HCT116 (cell line): Measurements from ENCODE around the gene TAC3. TPM values are rescaled to one million over a fixed set of nuclear protein-coding genes. Genes with fewer than 3 reads are reported as not detected.
A peak's percentile ranks its signal among the peaks of the same experiment; 100 is the strongest.

Experiments used
- ATAC-seq: fragments of 200-7000 bp; cut with Tn5 transposase; 2 replicates; pipeline ENCODE4 v1.9.1; 2020; ENCODE audit warnings: mild to moderate bottlenecking, moderate library complexity
- BruUV-seq: library from RNA; stranded (reverse); fragments of 400-500 nt; replicated peaks from 2 replicates; lab custom pipeline; 2021; lab: Mats Ljungman, UMichigan
- CTCF ChIA-PET: fragments of 300-600 bp; sonication (Branson Sonifier 250); formaldehyde crosslinking; loops from one replicate; lab custom pipeline; 2021; ENCODE audit warnings: antibody characterized with exemption; lab: Charles Lee
- POLR2A ChIA-PET: fragments of 300-600, 350-600 bp; sonication (Branson Sonifier 250); formaldehyde crosslinking; loops from one replicate; lab custom pipeline; 2021; ENCODE audit warnings: antibody characterized with exemption; lab: Charles Lee
- RAD21 ChIA-PET, 2 experiments: fragments of 300-600 bp; sonication (Branson Sonifier 250); formaldehyde crosslinking; loops; one replicate each; lab custom pipeline; 2023; ENCODE audit warnings: low total read pairs in 2 of 2; ENCODE audit not compliant: uncharacterized antibody in 2 of 2, unreplicated experiment in 2 of 2, low non-redundant PET in 1 of 2; lab: Charles Lee
- DNase-seq: peaks from one replicate; pipeline ENCODE4 v3.0.0-alpha.2; 2010; ENCODE audit warnings: low read depth, low spot score
- H2AFZ ChIP-seq: fragments of 200-600 bp; shearing (Covaris generic), sonication (generic); 2 replicates; pipeline ENCODE4 v1.6.1; 2017; ENCODE audit warnings: low read depth, mixed run types, mixed read lengths, antibody characterized with exemption, low read length; ENCODE audit not compliant: poor library complexity, severe bottlenecking
- H3K27ac ChIP-seq: 2 replicates; pipeline ENCODE4 v1.5.1; 2012; ENCODE audit warnings: low read depth, low read length
- H3K27me3 ChIP-seq: fragments of 200-600 bp; sonication (generic); 2 replicates; pipeline ENCODE4 v1.6.1; 2016; ENCODE audit warnings: mixed run types, low read length, mixed read lengths; ENCODE audit not compliant: insufficient read depth
- H3K36me3 ChIP-seq, 2 experiments: fragments of 200-500 bp in 1 of 2; fragments of 200-600 bp in 1 of 2; sonication (Bioruptor generic) in 1 of 2; sonication (generic) in 1 of 2; 2 replicates each; pipeline versions ENCODE4 v1.5.1 to v1.6.1; 2014 to 2016; ENCODE audit warnings: low read length in 2 of 2, inconsistent platforms in 1 of 2, mixed read lengths in 1 of 2, mixed run types in 1 of 2; ENCODE audit not compliant: insufficient read depth in 2 of 2, control insufficient read depth in 1 of 2
- H3K4me1 ChIP-seq, 2 experiments: fragments of 200-600 bp in 1 of 2; sonication (generic) in 1 of 2; 2 replicates each; pipeline versions ENCODE4 v1.5.1 to v1.6.1; 2012 to 2017; ENCODE audit warnings: low read length in 2 of 2, inconsistent platforms in 1 of 2, mild to moderate bottlenecking in 1 of 2, mixed read lengths in 1 of 2, mixed run types in 1 of 2, moderate library complexity in 1 of 2; ENCODE audit not compliant: insufficient read depth in 2 of 2, control insufficient read depth in 1 of 2
- H3K4me2 ChIP-seq: fragments of 200-600 bp; sonication (generic); 2 replicates; pipeline ENCODE4 v1.6.1; 2017; ENCODE audit warnings: mixed run types, low read length, mixed read lengths
- H3K4me3 ChIP-seq, 2 experiments: fragments of 200-600 bp in 1 of 2; sonication (generic) in 1 of 2; replicated peaks in 1 of 2; 2 replicates each; pipeline ENCODE4 v1.5.1; 2011 to 2016; ENCODE audit warnings: low read length in 2 of 2, control low read depth in 1 of 2, low read depth in 1 of 2, mild to moderate bottlenecking in 1 of 2, mixed read lengths in 1 of 2, mixed run types in 1 of 2
- H3K79me2 ChIP-seq: fragments of 200-600 bp; sonication (generic); 2 replicates; pipeline ENCODE4 v1.6.1; 2017; ENCODE audit warnings: mild to moderate bottlenecking, mixed run types, low read length, moderate library complexity, mixed read lengths; ENCODE audit not compliant: insufficient read depth
- H3K9ac ChIP-seq: fragments of 200-600 bp; sonication (generic); 2 replicates; pipeline ENCODE4 v1.6.1; 2016; ENCODE audit warnings: low read length, mixed read lengths
- H3K9me2 ChIP-seq: fragments of 200-600 bp; sonication (generic), shearing (Covaris generic); 2 replicates; pipeline ENCODE4 v1.6.1; 2017; ENCODE audit warnings: mixed run types, mild to moderate bottlenecking, moderate library complexity; ENCODE audit not compliant: insufficient read depth
- H3K9me3 ChIP-seq, 2 experiments: fragments of 200-500 bp in 1 of 2; fragments of 200-600 bp in 1 of 2; sonication (Bioruptor generic) in 1 of 2; sonication (generic) in 1 of 2; 2 replicates each; pipeline ENCODE4 v1.6.1; 2014 to 2017; ENCODE audit warnings: low read length in 2 of 2, mixed read lengths in 2 of 2, inconsistent platforms in 1 of 2, low read depth in 1 of 2, mild to moderate bottlenecking in 1 of 2, mixed run types in 1 of 2, moderate library complexity in 1 of 2; ENCODE audit not compliant: control insufficient read depth in 1 of 2, insufficient read depth in 1 of 2
- H4K20me1 ChIP-seq: fragments of 200-600 bp; sonication (generic), shearing (Covaris generic); 2 replicates; pipeline ENCODE4 v1.6.1; 2017; ENCODE audit warnings: mixed run types, mild to moderate bottlenecking, moderate library complexity; ENCODE audit not compliant: insufficient read depth
- ATF3 ChIP-seq: IDR thresholded peaks from 2 replicates; pipeline ENCODE4 v1.6.1; 2012
- CBX3 ChIP-seq: IDR thresholded peaks from 2 replicates; pipeline ENCODE4 v1.6.1; 2012; ENCODE audit warnings: low read depth
- CTCF ChIP-seq, 3 experiments: fragments of 200-600 bp in 1 of 3; sonication (generic) in 1 of 3; IDR thresholded peaks in 2 of 3; conservative IDR thresholded peaks in 1 of 3; 2 replicates each; pipeline ENCODE4 v1.5.1; 2012 to 2017; ENCODE audit warnings: low read depth in 2 of 3, low read length in 2 of 3, antibody characterized with exemption in 1 of 3, borderline replicate concordance in 1 of 3, control low read depth in 1 of 3, mild to moderate bottlenecking in 1 of 3, mixed read lengths in 1 of 3, mixed run types in 1 of 3, moderate library complexity in 1 of 3; ENCODE audit not compliant: insufficient read depth in 1 of 3
- EGR1 ChIP-seq: IDR thresholded peaks from 2 replicates; pipeline ENCODE4 v1.6.1; 2012; ENCODE audit warnings: low read depth
- ELF1 ChIP-seq: IDR thresholded peaks from 2 replicates; pipeline ENCODE4 v1.6.1; 2012; ENCODE audit warnings: low read depth, borderline replicate concordance
- FOSL1 ChIP-seq: IDR thresholded peaks from 2 replicates; pipeline ENCODE4 v1.6.1; 2012; ENCODE audit warnings: low read depth
- JUND ChIP-seq: IDR thresholded peaks from 2 replicates; pipeline ENCODE4 v1.6.1; 2012
- RAD21 ChIP-seq: IDR thresholded peaks from 2 replicates; pipeline ENCODE4 v1.6.1; 2012; ENCODE audit warnings: low read depth, mild to moderate bottlenecking
- SP1 ChIP-seq: IDR thresholded peaks from 2 replicates; pipeline ENCODE4 v1.6.1; 2012; ENCODE audit warnings: low read depth
- TCF7L2 ChIP-seq: IDR thresholded peaks from 2 replicates; pipeline ENCODE4 v1.7.0; 2011; ENCODE audit warnings: borderline replicate concordance, inconsistent platforms; ENCODE audit not compliant: insufficient read depth, insufficient read length; ENCODE audit errors: extremely low read depth
- intact Hi-C: fragments of 100-400 bp; cut with micrococcal nuclease; formaldehyde crosslinking; loops from 2 replicates; pipeline ENCODE4 v1.10.0; 2022
- total RNA-seq: library from RNA; stranded (reverse); gene quantifications from one replicate; pipeline ENCODE4 v1.2.1, GENCODE V29; 2021; ENCODE audit not compliant: unreplicated experiment

TAC3 gene
- total RNA-seq, 1 experiment from 2014 or later, result not detected

GRCh38 chr12:57009949-57010626 is 6.2 kb downstream of the TAC3 start:
- no peak for ATAC-seq
- intact Hi-C loops, result loop anchor here (2.0 to 5.0 kb wide), 2 partner anchors 173 to 253 kb away; no protein-coding TSS in a partner anchor
- no peaks in the 10 kb centered on the region for H3K9me2 ChIP-seq
- ChIA-PET CTCF (interaction anchor here (5.3 kb wide), 1 partner anchor 102 kb away, joined by 26 read pairs; the partner anchor contains the start of gene STAT6), RAD21 (no interaction called here), POLR2A (no interaction called here)
- no peak overlapping the region for H3K27ac ChIP-seq
- no peak overlapping the region for H3K4me2 ChIP-seq
- H2AFZ ChIP-seq, result no peak overlapping the region
- no peaks in the 10 kb centered on the region for H3K36me3 ChIP-seq
- H3K9ac ChIP-seq, result no peak overlapping the region
- no peaks in the 10 kb centered on the region for H3K9me3 ChIP-seq
- H3K79me2 ChIP-seq, result peaks cover 10% of the 10 kb centered on the region
- peaks cover 21% of the 10 kb centered on the region; the same call in 1 of the 2 replicates for H3K27me3 ChIP-seq
- TF ChIP-seq SP1 (no peak), EGR1 (no peak), ATF3 (no peak), CBX3 (no peak), RAD21 (no peak), FOSL1 (no peak), ELF1 (no peak), JUND (no peak)
- BruUV-seq, result no TSS peak
- H3K4me3 ChIP-seq, result no peak overlapping the region
- H4K20me1 ChIP-seq, result no peaks in the 10 kb centered on the region
- DNase-seq, result no peak
- H3K4me1 ChIP-seq, result peaks cover 4 to 21% of the 10 kb centered on the region in 2 experiments; a peak in 3 of 4 replicates

GRCh38 chr12:57008178-57008577 is 8.2 kb downstream of the TAC3 start:
- H4K20me1 ChIP-seq, result no peaks in the 10 kb centered on the region
- H3K4me3 ChIP-seq, result no peak overlapping the region
- H3K4me2 ChIP-seq, result no peak overlapping the region
- intact Hi-C loops, result loop anchor here (1.0 to 5.0 kb wide), 4 partner anchors 54 to 251 kb away; no protein-coding TSS in a partner anchor
- TF ChIP-seq RAD21, result peak; percentile 92
- no peak for TF ChIP-seq TCF7L2
- peak; percentile 65 to 93 (median 79) for TF ChIP-seq CTCF (IDR thresholded peaks at IDR 0.05 in 2 of 3, conservative IDR thresholded peaks at IDR 0.05 in 1 of 3; ENCODE audit: borderline replicate concordance in 1 of 3, insufficient read depth in 1 of 3, low read depth in 2 of 3, low read length in 2 of 3)
- DNase-seq (peak; percentile 52), ATAC-seq (no peak)
- no peak overlapping the region for H3K27ac ChIP-seq
- no peak overlapping the region for H3K9ac ChIP-seq
- peaks cover 4 to 24% of the 10 kb centered on the region in 2 experiments; a peak in 3 of 4 replicates for H3K4me1 ChIP-seq
- peaks cover 4 to 13% of the 10 kb centered on the region in 2 experiments; a peak in 2 of 4 replicates for H3K36me3 ChIP-seq
- peak overlapping the region; percentile 14 for H2AFZ ChIP-seq
- H3K27me3 ChIP-seq, result peaks cover 4% of the 10 kb centered on the region; the same call in 1 of the 2 replicates
- no peaks in the 10 kb centered on the region for H3K9me3 ChIP-seq
- RAD21 ChIA-PET, result interaction anchor here in 1 of 2 experiments (0.5 kb wide), 1 partner anchor 487 kb away, joined by 3 read pairs; the partner anchor contains the start of gene RBMS2
- CTCF ChIA-PET, result interaction anchor here (0.5 to 5.3 kb wide), 9 partner anchors 10 to 1010 kb away, joined by 3 to 26 read pairs (median 5); partner anchors contain the start of gene STAT6
- peaks cover 27% of the 10 kb centered on the region for H3K79me2 ChIP-seq
- POLR2A ChIA-PET, result no interaction called here
- H3K9me2 ChIP-seq, result no peaks in the 10 kb centered on the region
- no TSS peak for BruUV-seq
